Stomach (tissue), 4 donors: ENCODE results near the gene SCAMP1.

Source experiments
- CTCF ChIP-seq, 7 experiments: fragments of 450-650 bp in 4 of 7; fragments of 200-600 bp in 3 of 7; sonication (generic) in 3 of 7; IDR thresholded peaks; one replicate each; pipeline ENCODE4 v1.5.1; 2016 to 2019; ENCODE audit warnings: antibody characterized with exemption in 7 of 7, control low read depth in 2 of 7, mild to moderate bottlenecking in 1 of 7
- EP300 ChIP-seq: sonication (generic); formaldehyde crosslinking; IDR thresholded peaks from one replicate; pipeline ENCODE4 v1.6.1; 2017; ENCODE audit warnings: antibody characterized with exemption
- POLR2A ChIP-seq, 4 donors: fragments of 450-650 bp; IDR thresholded peaks; one replicate each; pipeline ENCODE4 v1.6.1; 2016; ENCODE audit warnings: antibody characterized with exemption in 4 of 4, control low read depth in 2 of 4, mild to moderate bottlenecking in 1 of 4, moderate library complexity in 1 of 4
- POLR2AphosphoS5 ChIP-seq, 3 donors: sonication (generic); formaldehyde crosslinking; IDR thresholded peaks; one replicate each; pipeline ENCODE4 v1.6.1; 2016; ENCODE audit warnings: antibody characterized with exemption in 3 of 3

GRCh38 chr5:78327761-78328510 is 32.5 kb upstream of the SCAMP1 start:
- no peak for TF ChIP-seq CTCF (IDR thresholded peaks at IDR 0.05)
- no peak for TF ChIP-seq POLR2A (IDR thresholded peaks at IDR 0.05)
- no peak for TF ChIP-seq EP300
- TF ChIP-seq POLR2AphosphoS5 (IDR thresholded peaks at IDR 0.05) = no peak
